ENCODE data around the gene TMCC3. TPM values are rescaled to one million over a fixed set of nuclear protein-coding genes. Genes with fewer than 3 reads are reported as not detected.

TMCC3 gene
- total and polyA plus RNA-seq, 9 of the 15 experiments (the other 6 are each of a cell fraction or from before 2014, with no cell fraction given) = not detected

GRCh38 chr12:94584377-94584776 is 66.0 kb downstream of the TMCC3 start (continued):
- TF ChIP-seq CTCF (IDR thresholded peaks at IDR 0.05 in 2 of 3, conservative IDR thresholded peaks at IDR 0.05 in 1 of 3; ENCODE audit: insufficient read depth in 2 of 3, low read depth in 1 of 3, low read length in 3 of 3) (no peak), ZNF318 (IDR thresholded peaks at IDR 0.05; ENCODE audit: borderline replicate concordance in 1 of 2, low read depth in 1 of 2) (no peak), CHD2 (IDR thresholded peaks at IDR 0.05; ENCODE audit: low read depth, low read length) (no peak), RBM22 (IDR thresholded peaks at IDR 0.05; ENCODE audit: low read depth, low read length, poor library complexity, severe bottlenecking) (no peak)

Data from K562 (cell line).